ENCODE measurements around the gene ZG16B.

ZG16B gene

DNA sequence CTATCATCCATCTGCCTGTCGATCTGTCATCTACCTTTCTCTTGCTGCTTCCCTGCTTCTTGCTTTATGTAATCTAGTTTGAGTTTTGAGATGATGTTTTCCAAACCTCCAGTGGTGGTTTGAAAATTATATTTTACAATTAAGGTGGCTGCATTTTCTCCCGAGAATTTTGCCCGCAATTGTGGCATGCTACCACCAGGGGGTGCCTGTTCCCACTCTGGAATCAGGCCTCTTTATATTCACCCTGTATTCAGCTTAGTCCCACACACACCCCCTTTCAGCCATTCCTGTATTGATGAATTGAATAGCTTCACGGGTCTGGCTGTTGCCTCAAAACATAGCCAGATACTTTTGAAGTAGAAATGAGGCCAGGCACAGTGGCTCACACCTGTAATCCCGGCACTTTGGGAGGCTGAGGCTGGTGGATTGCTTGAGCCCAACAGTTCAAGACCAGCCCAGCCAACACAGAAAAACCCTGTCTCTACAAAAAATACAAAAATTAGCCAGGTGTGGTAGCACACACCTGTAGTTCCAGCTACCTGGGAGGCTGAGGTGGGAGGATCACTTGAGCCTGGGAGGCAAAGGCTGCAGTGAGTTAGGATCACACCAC lies 24.7 kb downstream of the ZG16B start:
- Histone ChIP-seq H3K4me1 (ENCODE audit: control insufficient read depth in 5 of 5, insufficient read depth in 5 of 5, low read length in 5 of 5) (peaks cover 0 to 7% (median 3%) of the 10 kb centered on the region in 5 donors), H3K36me3 (ENCODE audit: control insufficient read depth in 5 of 5, insufficient read depth in 5 of 5, low read length in 5 of 5) (no peaks in the 10 kb centered on the region), H3K27me3 (ENCODE audit: control insufficient read depth in 5 of 5, insufficient read depth in 4 of 5, low read length in 5 of 5) (peaks cover 27 to 58% (median 36%) of the 10 kb centered on the region in 5 donors), H3K9me3 (ENCODE audit: control insufficient read depth in 5 of 5, low read length in 5 of 5) (peaks cover 2 to 14% (median 12%) of the 10 kb centered on the region in 5 donors), H3K4me3 (ENCODE audit: low read depth in 1 of 5, low read length in 5 of 5) (no peak overlapping the region), H3K27ac (ENCODE audit: low read depth, low read length) (no peak overlapping the region), H3K9ac (ENCODE audit: low read length in 5 of 5) (no peak overlapping the region)

DNA sequence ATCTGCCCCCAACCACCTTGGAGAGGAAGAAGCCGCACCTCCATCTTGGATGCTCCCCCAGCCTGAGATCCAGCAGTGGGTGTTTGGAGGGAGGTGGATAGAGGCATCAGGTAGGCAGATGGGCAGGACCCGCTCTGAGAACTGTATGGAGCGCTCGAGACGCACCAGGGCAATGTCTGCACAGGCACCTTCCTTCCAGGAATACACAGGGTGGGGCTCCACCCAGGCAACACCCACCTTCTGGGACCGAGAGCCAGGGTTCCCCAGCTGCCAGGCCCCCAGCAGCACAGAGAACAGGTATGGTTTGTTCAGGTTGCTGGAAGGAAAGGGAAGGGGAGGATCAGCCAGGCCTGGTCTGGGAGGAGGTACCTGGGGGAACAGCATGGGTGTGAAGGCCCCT lies 25.4 kb downstream of the ZG16B start:
- H3K9ac ChIP-seq (ENCODE audit: low read length in 5 of 5) = no peak overlapping the region
- H3K4me3 ChIP-seq (ENCODE audit: low read depth in 1 of 5, low read length in 5 of 5) = no peak overlapping the region
- peaks cover 0 to 7% (median 3%) of the 10 kb centered on the region in 5 donors for H3K4me1 ChIP-seq (ENCODE audit: control insufficient read depth in 5 of 5, insufficient read depth in 5 of 5, low read length in 5 of 5)
- no peaks in the 10 kb centered on the region for H3K36me3 ChIP-seq (ENCODE audit: control insufficient read depth in 5 of 5, insufficient read depth in 5 of 5, low read length in 5 of 5)
- H3K27ac ChIP-seq (ENCODE audit: low read depth, low read length) = no peak overlapping the region
- peaks cover 2 to 16% (median 12%) of the 10 kb centered on the region in 5 donors for H3K9me3 ChIP-seq (ENCODE audit: control insufficient read depth in 5 of 5, low read length in 5 of 5)
- H3K27me3 ChIP-seq (ENCODE audit: control insufficient read depth in 5 of 5, insufficient read depth in 4 of 5, low read length in 5 of 5) = peaks cover 29 to 59% (median 36%) of the 10 kb centered on the region in 5 donors

- H3K4me1 ChIP-seq (ENCODE audit: control insufficient read depth in 5 of 5, insufficient read depth in 5 of 5, low read length in 5 of 5) = peaks cover 0 to 7% (median 3%) of the 10 kb centered on the region in 5 donors
- no peak overlapping the region for H3K9ac ChIP-seq (ENCODE audit: low read length in 5 of 5)
- no peaks in the 10 kb centered on the region for H3K36me3 ChIP-seq (ENCODE audit: control insufficient read depth in 5 of 5, insufficient read depth in 5 of 5, low read length in 5 of 5)
- H3K9me3 ChIP-seq (ENCODE audit: control insufficient read depth in 5 of 5, low read length in 5 of 5) = peaks cover 4 to 21% (median 18%) of the 10 kb centered on the region in 5 donors
- H3K27ac ChIP-seq (ENCODE audit: low read depth, low read length) = no peak overlapping the region
- peaks cover 29 to 56% (median 36%) of the 10 kb centered on the region in 5 donors for H3K27me3 ChIP-seq (ENCODE audit: control insufficient read depth in 5 of 5, insufficient read depth in 4 of 5, low read length in 5 of 5)
- no peak overlapping the region for H3K4me3 ChIP-seq (ENCODE audit: low read depth in 1 of 5, low read length in 5 of 5)
These were observed 26.1 kb downstream of the ZG16B start for GRCh38 chr16:2856061-2856670.

- H3K4me3 ChIP-seq (ENCODE audit: low read depth in 1 of 5, low read length in 5 of 5) = no peak overlapping the region
These were observed 26.8 kb downstream of the ZG16B start for GRCh38 chr16:2856686-2857450.

DNA sequence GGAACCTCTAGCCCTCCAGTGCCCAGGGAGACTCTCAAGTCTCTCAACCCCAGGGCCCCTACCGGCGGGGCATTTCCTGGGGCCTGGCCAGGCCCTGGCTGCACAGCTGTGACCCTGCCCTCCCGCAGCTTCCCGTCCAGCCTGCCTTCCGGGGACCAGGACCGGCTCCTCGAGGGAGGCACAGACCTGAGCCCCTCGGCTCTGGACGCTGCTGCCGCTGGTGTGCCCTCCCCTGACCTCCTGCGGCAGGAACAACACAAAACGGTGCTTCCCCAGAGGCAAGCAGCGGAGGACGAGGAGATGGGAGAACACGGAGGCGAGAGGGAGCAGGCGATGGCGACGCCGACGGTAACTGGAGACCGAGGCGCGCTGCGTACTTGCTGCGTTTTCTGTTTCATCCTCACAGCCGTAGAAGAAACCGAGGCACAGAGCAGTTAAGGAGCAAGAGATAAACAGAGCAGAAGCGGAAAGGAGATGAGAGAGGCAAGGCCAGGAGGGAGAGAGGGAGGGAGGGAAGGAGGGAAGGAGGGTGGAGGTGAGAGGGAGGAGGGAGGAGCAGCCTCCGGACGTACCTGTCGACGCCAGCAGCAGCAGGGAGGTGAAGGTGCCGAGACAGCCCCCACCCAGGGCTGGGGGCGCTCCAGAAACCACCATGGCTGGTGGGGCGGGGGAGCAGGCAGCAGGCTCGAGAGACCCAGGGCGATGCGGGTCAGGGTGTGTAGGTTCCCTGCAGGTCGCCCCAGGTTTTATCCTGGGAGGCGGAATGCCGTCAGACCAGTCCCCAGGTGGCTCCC lies 27.5 kb downstream of the ZG16B start, which contains the start of gene PRSS22:
TSS of gene PRSS22 (minus strand) at position 720 of the 794 bp plus-strand sequence. CDS start at position 654, 66 bp downstream.
- H3K36me3 ChIP-seq (ENCODE audit: control insufficient read depth in 5 of 5, insufficient read depth in 5 of 5, low read length in 5 of 5) = no peaks in the 10 kb centered on the region
- peaks cover 4 to 22% (median 19%) of the 10 kb centered on the region in 5 donors for H3K9me3 ChIP-seq (ENCODE audit: control insufficient read depth in 5 of 5, low read length in 5 of 5)
- peak within 1 kb of the TSS in 1 of 5 donors; percentile 41 for H3K9ac ChIP-seq (ENCODE audit: low read length in 5 of 5)
- H3K27me3 ChIP-seq (ENCODE audit: control insufficient read depth in 5 of 5, insufficient read depth in 4 of 5, low read length in 5 of 5) = peaks cover 25 to 49% (median 28%) of the 10 kb centered on the region in 5 donors
- H3K27ac ChIP-seq (ENCODE audit: low read depth, low read length) = no peak within 1 kb of the TSS
- H3K4me3 ChIP-seq (ENCODE audit: low read depth in 1 of 5, low read length in 5 of 5) = peak within 1 kb of the TSS in 1 of 5 donors; percentile 44
- H3K4me1 ChIP-seq (ENCODE audit: control insufficient read depth in 5 of 5, insufficient read depth in 5 of 5, low read length in 5 of 5) = peaks cover 0 to 7% (median 3%) of the 10 kb centered on the region in 5 donors

More at GRCh38 chr16:2856686-2857450, 26.8 kb downstream of the ZG16B start:
- no peak overlapping the region for H3K9ac ChIP-seq (ENCODE audit: low read length in 5 of 5)
- H3K27ac ChIP-seq (ENCODE audit: low read depth, low read length) = no peak overlapping the region
- peaks cover 0 to 7% (median 3%) of the 10 kb centered on the region in 5 donors for H3K4me1 ChIP-seq (ENCODE audit: control insufficient read depth in 5 of 5, insufficient read depth in 5 of 5, low read length in 5 of 5)
- H3K9me3 ChIP-seq (ENCODE audit: control insufficient read depth in 5 of 5, low read length in 5 of 5) = peaks cover 4 to 22% (median 19%) of the 10 kb centered on the region in 5 donors
- H3K36me3 ChIP-seq (ENCODE audit: control insufficient read depth in 5 of 5, insufficient read depth in 5 of 5, low read length in 5 of 5) = no peaks in the 10 kb centered on the region
- H3K27me3 ChIP-seq (ENCODE audit: control insufficient read depth in 5 of 5, insufficient read depth in 4 of 5, low read length in 5 of 5) = peaks cover 29 to 49% (median 34%) of the 10 kb centered on the region in 5 donors

DNA sequence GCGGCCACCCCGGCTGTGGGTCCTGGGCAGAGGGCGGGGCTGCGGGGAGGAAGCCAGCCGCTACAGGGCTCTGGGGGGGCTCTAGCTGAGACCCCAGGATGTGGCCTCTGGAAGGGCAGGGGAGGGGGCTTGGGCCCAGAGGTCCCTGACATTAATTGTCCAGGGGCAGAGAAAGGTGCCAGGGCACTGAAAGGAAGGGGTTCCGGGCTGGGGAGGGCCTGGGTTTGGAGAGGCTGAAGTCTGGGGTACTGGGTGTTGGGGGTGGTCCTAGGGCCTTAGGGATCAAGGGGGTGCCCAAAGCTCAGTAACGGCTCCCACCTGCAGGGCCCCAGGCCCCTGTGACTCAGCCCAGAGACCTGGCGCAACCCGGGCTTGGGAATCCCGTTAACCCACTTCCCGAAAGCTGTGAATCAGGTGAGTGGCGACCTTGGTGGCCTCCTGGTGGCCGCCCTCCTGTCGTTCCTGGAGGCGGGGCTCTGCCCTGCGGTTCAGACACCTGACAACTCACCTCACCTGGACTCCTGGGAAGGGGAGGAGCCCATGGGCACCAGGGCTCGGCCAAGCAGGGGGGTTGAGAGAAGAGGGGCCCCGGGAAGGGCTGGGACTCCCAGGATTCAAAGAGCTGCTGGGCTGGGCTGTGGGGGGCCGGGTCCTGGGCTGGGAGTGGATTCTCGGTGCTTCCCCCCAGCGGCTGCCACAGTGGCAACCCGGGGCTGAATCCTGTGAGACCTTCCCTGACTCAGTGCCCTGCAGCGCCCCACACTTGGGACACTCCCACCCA lies 28.3 kb downstream of the ZG16B start:
- Histone ChIP-seq H3K36me3 (ENCODE audit: control insufficient read depth in 5 of 5, insufficient read depth in 5 of 5, low read length in 5 of 5) (no peaks in the 10 kb centered on the region), H3K27ac (ENCODE audit: low read depth, low read length) (no peak overlapping the region), H3K9me3 (ENCODE audit: control insufficient read depth in 5 of 5, low read length in 5 of 5) (peaks cover 4 to 22% (median 19%) of the 10 kb centered on the region in 5 donors), H3K9ac (ENCODE audit: low read length in 5 of 5) (no peak overlapping the region), H3K27me3 (ENCODE audit: control insufficient read depth in 5 of 5, insufficient read depth in 4 of 5, low read length in 5 of 5) (peaks cover 19 to 42% (median 28%) of the 10 kb centered on the region in 5 donors), H3K4me3 (ENCODE audit: low read depth in 1 of 5, low read length in 5 of 5) (no peak overlapping the region), H3K4me1 (ENCODE audit: control insufficient read depth in 5 of 5, insufficient read depth in 5 of 5, low read length in 5 of 5) (peaks cover 0 to 7% (median 3%) of the 10 kb centered on the region in 5 donors)

DNA sequence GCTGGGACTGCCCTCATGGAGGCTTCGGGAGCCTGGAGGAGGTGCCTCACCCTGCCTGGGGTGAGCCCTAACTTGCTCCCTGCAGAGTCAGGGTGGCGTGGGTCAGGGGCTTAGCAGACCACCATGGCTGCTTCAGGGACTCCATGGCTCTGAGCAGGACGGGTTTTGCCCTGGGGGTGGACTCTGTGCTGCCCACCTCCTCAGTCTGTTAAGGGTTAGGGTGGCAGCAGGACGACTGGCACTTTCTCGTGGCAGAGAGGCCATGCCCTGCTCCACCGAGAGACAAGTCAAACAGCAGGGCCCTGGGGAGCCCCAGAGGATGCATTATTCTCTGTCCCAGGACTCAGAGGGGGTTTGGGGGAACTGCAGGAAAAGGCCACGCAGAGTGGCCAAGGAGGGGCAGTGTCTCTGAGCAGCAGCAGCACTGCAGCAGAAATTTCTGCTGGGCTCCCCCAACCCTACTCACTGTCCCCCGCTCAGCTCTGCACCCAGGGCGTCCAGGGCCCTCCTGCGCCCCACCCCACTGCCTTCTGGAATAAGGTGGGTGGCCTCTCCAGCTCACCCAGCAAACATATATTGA lies 29.7 kb downstream of the ZG16B start:
- Histone ChIP-seq H3K9me3 (ENCODE audit: control insufficient read depth in 5 of 5, low read length in 5 of 5) (peaks cover 2 to 15% (median 7%) of the 10 kb centered on the region in 5 donors), H3K27me3 (ENCODE audit: control insufficient read depth in 5 of 5, insufficient read depth in 4 of 5, low read length in 5 of 5) (peaks cover 17 to 39% (median 25%) of the 10 kb centered on the region in 5 donors), H3K27ac (ENCODE audit: low read depth, low read length) (no peak overlapping the region), H3K9ac (ENCODE audit: low read length in 5 of 5) (no peak overlapping the region), H3K4me1 (ENCODE audit: control insufficient read depth in 5 of 5, insufficient read depth in 5 of 5, low read length in 5 of 5) (peaks cover 0 to 7% (median 3%) of the 10 kb centered on the region in 5 donors), H3K4me3 (ENCODE audit: low read depth in 1 of 5, low read length in 5 of 5) (no peak overlapping the region), H3K36me3 (ENCODE audit: control insufficient read depth in 5 of 5, insufficient read depth in 5 of 5, low read length in 5 of 5) (no peaks in the 10 kb centered on the region)

DNA sequence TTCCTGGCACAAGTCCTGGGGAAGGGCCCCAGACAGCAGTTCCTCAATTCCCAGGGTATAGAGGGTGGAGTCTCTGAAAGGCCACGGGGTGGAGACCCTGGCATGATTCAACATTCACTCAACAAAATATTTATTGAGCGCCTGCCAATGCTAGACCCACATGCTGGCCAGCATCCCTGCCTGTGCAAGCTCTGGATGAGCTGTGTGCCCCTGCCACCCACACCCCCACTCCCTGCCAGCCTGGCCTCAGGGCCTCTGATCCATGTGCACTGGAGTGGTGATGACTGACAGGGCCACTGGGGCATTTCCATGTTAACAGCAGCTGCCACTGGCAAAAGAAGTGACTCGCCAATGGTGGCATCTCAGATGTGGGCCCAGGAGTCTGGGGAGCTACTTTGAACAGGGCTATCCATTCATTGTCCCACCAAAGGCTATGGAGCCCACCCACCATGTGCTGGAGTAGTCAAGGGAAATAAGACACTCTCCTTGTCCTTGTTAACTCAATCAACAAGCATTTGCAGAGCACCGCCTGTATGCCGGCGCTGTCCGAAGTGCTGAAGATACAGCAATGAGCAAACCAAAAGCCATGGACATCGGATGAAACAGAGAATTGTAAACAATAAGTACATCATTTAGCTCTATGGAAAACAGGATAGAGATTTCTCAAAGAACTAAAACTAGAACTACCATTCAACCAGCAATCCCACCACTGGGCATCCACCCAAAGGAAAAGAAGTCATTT lies 30.9 kb downstream of the ZG16B start:
- Histone ChIP-seq H3K27ac (ENCODE audit: low read depth, low read length) (no peak overlapping the region), H3K4me1 (ENCODE audit: control insufficient read depth in 5 of 5, insufficient read depth in 5 of 5, low read length in 5 of 5) (peaks cover 0 to 7% (median 3%) of the 10 kb centered on the region in 5 donors), H3K9me3 (ENCODE audit: control insufficient read depth in 5 of 5, low read length in 5 of 5) (peaks cover 2 to 15% (median 7%) of the 10 kb centered on the region in 5 donors), H3K27me3 (ENCODE audit: control insufficient read depth in 5 of 5, insufficient read depth in 4 of 5, low read length in 5 of 5) (peaks cover 13 to 47% (median 28%) of the 10 kb centered on the region in 5 donors), H3K9ac (ENCODE audit: low read length in 5 of 5) (no peak overlapping the region), H3K4me3 (ENCODE audit: low read depth in 1 of 5, low read length in 5 of 5) (no peak overlapping the region), H3K36me3 (ENCODE audit: control insufficient read depth in 5 of 5, insufficient read depth in 5 of 5, low read length in 5 of 5) (no peaks in the 10 kb centered on the region)
